Stimulated activated naive B cell treated with anti-CD40 and anti-IgM and Interleukin-4, amounts not matched to agents 10 μg/mL and 1 μg/mL and 100 μg/mL, for 72 hours (primary cell): ENCODE results near the gene TMX3.

Experiments used
- ATAC-seq, 2 donors: fragments of 150-1000 bp; cut with Tn5 transposase; replicated peaks; 2 replicates each; pipeline ENCODE4 v1.10.0; 2021; ENCODE audit warnings: moderate library complexity in 1 of 2
- DNase-seq: peaks from one replicate; pipeline ENCODE4 v3.0.0; 2021
- H3K27ac Mint-ChIP-seq: one replicate; pipeline ENCODE4 v1.8.0; 2022; ENCODE audit warnings: mild to moderate bottlenecking, mixed read lengths
- H3K27me3 Mint-ChIP-seq, 2 donors: one replicate each; pipeline ENCODE4 v1.8.0; 2022; ENCODE audit warnings: mixed read lengths in 2 of 2
- H3K36me3 Mint-ChIP-seq, 2 donors: one replicate each; pipeline ENCODE4 v1.8.0; 2022; ENCODE audit warnings: mixed read lengths in 2 of 2, mild to moderate bottlenecking in 1 of 2
- H3K4me1 Mint-ChIP-seq, 2 donors: one replicate each; pipeline ENCODE4 v1.8.0; 2022; ENCODE audit warnings: mixed read lengths in 2 of 2, mild to moderate bottlenecking in 1 of 2
- H3K4me3 Mint-ChIP-seq, 2 donors: one replicate each; pipeline ENCODE4 v1.8.0; 2022; ENCODE audit warnings: mild to moderate bottlenecking in 2 of 2, mixed read lengths in 2 of 2, moderate library complexity in 1 of 2
- H3K9me3 Mint-ChIP-seq, 2 donors: one replicate each; pipeline ENCODE4 v1.8.0; 2022; ENCODE audit warnings: mixed read lengths in 2 of 2, mild to moderate bottlenecking in 1 of 2

Gene TMX3

DNA sequence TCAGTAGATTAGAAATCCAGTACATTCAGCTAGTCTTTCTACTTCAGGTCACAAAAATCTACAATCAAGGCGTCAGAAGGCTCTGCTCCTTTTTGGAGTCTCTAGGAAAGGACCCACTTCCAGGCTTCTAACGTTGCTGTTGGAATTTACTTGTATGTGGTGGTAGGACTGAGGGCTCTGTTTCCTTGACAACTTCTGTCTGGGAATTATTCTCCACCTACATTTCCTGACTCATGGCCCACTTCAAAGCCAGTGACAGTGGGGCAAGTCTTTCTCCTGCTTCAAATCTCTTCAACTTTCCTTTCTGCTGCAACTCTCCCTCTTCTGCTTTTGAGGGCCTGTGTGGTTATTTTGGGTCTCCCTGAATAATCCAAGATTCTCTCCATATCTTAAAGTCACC lies 10.4 kb upstream of the TMX3 start:
- DNase-seq (no peak), ATAC-seq (no peak)
- peaks cover 7 to 8% of the 10 kb centered on the region in 2 donors for H3K9me3 Mint-ChIP-seq
- H3K36me3 Mint-ChIP-seq: peaks cover 2 to 14% of the 10 kb centered on the region in 2 donors
- H3K27me3 Mint-ChIP-seq: peaks cover 0 to 5% of the 10 kb centered on the region in 2 donors
- H3K4me1 Mint-ChIP-seq: peaks cover 15 to 26% of the 10 kb centered on the region in 2 donors
- no peak overlapping the region for H3K4me3 Mint-ChIP-seq
- H3K27ac Mint-ChIP-seq: no peak overlapping the region

DNA sequence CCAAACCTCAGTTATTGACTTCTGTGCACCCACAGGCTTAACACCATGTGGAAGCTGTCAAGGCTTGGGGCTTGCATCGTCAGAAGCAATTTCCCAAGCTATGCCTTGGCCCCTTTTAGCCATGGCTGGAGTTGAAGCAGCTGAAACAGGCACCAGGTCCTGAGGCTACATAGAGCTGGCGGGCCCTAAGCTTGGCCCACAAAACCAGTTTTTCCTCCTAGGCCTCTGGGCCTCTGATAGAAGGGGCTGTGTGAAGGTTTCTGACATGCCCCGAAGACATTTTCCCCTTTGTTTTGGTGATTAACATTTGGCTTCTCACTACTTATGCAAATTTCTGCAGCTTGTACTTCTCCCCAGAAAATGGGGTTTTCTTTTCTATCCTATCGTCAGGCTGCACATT lies 9.1 kb upstream of the TMX3 start:
- DNase-seq (no peak), ATAC-seq (no peak)
- peaks cover 7 to 8% of the 10 kb centered on the region in 2 donors for H3K9me3 Mint-ChIP-seq
- H3K4me3 Mint-ChIP-seq: no peak overlapping the region
- peaks cover 15 to 26% of the 10 kb centered on the region in 2 donors for H3K4me1 Mint-ChIP-seq
- no peak overlapping the region for H3K27ac Mint-ChIP-seq
- no peaks in the 10 kb centered on the region for H3K27me3 Mint-ChIP-seq
- H3K36me3 Mint-ChIP-seq: peaks cover 4 to 19% of the 10 kb centered on the region in 2 donors

DNA sequence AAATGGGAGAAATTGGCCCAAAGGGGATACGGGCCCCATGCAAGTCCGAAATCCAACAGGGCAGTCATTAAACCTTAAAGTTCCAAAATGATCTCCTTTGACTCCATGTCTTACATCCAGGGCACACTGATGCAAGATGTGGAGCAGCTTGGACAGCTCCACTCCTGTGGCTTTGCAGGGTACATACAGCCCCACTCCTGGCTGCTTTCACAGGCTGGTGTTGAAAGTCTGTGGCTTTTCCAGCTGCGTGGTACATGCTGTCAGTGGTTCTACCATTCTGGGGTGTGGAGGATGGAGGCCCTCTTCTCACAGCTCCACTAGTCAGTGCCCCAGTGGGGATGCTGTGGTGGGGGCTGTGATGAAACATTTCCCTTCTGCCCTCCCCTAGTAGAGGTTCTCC lies 8.6 kb upstream of the TMX3 start:
- no peaks in the 10 kb centered on the region for H3K27me3 Mint-ChIP-seq
- no peak overlapping the region for H3K27ac Mint-ChIP-seq
- H3K9me3 Mint-ChIP-seq: peaks cover 7 to 8% of the 10 kb centered on the region in 2 donors
- DNase-seq (no peak), ATAC-seq (no peak)
- H3K36me3 Mint-ChIP-seq: peaks cover 4 to 19% of the 10 kb centered on the region in 2 donors
- H3K4me3 Mint-ChIP-seq: no peak overlapping the region
- H3K4me1 Mint-ChIP-seq: peaks cover 15 to 26% of the 10 kb centered on the region in 2 donors

DNA sequence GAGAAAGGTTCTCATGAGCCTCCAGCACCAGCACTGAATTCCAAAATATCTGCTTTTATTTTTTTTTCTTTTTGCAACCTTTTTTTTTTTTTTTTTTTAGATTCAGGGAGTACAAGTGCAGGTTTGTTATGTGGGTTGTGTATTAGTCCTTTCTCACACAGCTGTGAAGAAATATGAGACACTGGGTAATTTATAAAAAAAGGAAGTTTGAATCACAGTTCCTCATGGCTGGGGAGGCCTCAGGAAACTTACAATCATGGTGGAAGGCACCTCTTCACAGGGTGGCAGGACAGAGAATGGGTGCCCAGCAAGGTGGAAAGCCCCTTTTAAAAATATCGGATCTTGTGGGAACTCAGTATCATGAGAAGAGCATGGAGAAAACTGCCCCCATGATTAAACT lies 7.9 kb upstream of the TMX3 start:
- no peak overlapping the region for H3K4me3 Mint-ChIP-seq

DNA sequence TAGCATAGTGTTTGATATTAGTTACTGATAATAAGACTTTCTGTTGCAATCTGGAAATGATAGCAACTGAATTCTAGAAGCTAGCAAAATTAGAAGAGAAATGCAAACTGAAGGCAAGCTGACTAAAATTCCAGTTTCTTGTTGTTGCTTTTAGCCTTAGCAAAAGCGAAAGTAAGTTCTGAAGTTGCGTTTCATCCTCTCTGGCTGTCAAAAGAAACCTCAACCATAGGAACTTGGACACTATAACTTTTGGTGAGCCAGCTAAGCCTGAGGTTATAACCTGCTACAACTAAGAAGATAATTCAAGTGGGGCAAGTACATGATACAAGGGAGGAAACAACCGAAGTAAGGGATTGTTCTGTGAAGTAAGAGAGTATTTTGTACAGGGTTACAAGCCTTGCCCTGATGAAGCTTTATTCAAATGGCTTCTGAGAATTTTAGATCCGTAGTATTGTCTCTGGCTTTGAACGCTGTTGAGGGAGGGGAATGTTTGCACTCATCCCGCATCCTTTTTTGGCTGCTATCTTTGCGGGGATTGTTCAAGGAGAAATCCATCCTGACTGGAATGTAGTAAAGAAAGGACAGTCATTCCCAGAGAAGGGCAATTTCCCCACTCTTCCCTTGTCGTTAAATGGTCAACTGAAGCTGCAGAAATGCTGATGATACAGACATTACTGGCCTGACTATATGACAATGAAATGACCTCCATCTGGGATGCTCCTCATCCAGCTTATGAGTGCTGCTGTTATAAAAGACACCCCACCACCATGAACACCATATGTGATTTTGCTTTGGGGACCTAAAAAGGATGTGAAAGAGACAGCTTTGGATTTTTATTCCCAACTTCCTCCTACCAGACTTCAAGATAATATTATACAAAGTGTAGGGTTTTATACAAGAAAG lies 7.0 kb upstream of the TMX3 start:
- peak overlapping the region; percentile 51 for H3K27ac Mint-ChIP-seq
- ATAC-seq: peak; percentile 56 to 66
- peaks cover 15 to 26% of the 10 kb centered on the region in 2 donors for H3K4me1 Mint-ChIP-seq
- no peaks in the 10 kb centered on the region for H3K27me3 Mint-ChIP-seq
- no peak for DNase-seq
- peaks cover 7 to 8% of the 10 kb centered on the region in 2 donors for H3K9me3 Mint-ChIP-seq
- H3K36me3 Mint-ChIP-seq: peaks cover 4 to 19% of the 10 kb centered on the region in 2 donors
- H3K4me3 Mint-ChIP-seq: peak overlapping the region; percentile 76 to 79

More for the DNA sequence above, 7.9 kb upstream of the TMX3 start:
- Mint-ChIP-seq H3K27me3 (no peaks in the 10 kb centered on the region), H3K9me3 (peaks cover 7 to 8% of the 10 kb centered on the region in 2 donors), H3K27ac (no peak overlapping the region), H3K36me3 (peaks cover 4 to 19% of the 10 kb centered on the region in 2 donors), H3K4me1 (peaks cover 15 to 26% of the 10 kb centered on the region in 2 donors)
- DNase-seq (no peak), ATAC-seq (peak; percentile 58 to 63)

DNA sequence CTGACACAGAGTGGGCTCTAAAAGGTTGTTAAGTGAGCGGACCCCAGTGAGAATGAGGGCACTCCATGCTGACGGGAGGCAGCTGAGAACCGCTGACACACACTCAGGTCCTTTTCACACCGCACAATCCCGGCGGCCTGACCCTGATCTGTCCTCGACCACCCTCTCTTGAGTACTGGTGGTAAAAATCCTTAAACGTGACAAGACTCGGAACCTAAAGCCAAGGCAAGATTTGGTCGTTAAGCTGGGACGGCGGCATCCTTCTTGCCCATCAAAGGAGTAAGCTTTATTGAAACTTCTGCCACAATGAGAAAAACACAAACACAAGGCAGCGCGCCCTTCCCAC lies 569 bp downstream of the TMX3 start:
- peak; percentile 10 to 13 for ATAC-seq
- DNase-seq: no peak
- H3K4me1 Mint-ChIP-seq: peaks cover 14 to 26% of the 10 kb centered on the region in 2 donors
- no peaks in the 10 kb centered on the region for H3K9me3 Mint-ChIP-seq
- peak overlapping the region; percentile 91 to 92 for H3K4me3 Mint-ChIP-seq
- peaks cover 11% of the 10 kb centered on the region in 2 donors for H3K36me3 Mint-ChIP-seq
- H3K27ac Mint-ChIP-seq: peak overlapping the region; percentile 95
- no peaks in the 10 kb centered on the region for H3K27me3 Mint-ChIP-seq

DNA sequence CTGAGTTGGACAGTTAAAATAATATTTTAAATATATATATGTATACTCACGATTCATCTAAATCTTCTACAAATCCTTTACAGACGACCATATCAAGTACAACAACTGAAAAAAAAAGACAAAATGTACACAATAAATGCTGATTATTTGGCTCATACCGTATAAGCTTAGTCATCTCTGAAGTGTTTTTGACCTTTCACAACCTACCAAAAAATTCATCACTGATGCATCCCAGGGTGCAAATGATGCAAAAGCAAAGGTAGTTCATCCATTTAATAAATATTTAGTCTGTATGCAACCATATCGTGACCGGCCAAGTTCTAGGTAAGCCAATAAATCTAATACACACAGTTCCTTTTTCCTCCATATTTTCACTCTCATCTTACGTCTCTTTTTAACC lies 1.1 kb downstream of the TMX3 start:
- Mint-ChIP-seq H3K9me3 (no peaks in the 10 kb centered on the region), H3K36me3 (peaks cover 12 to 13% of the 10 kb centered on the region in 2 donors), H3K27me3 (no peaks in the 10 kb centered on the region), H3K27ac (peak overlapping the region; percentile 95), H3K4me3 (peak overlapping the region; percentile 91 to 92), H3K4me1 (peaks cover 15 to 28% of the 10 kb centered on the region in 2 donors)
- no peak for ATAC-seq
- DNase-seq: no peak

DNA sequence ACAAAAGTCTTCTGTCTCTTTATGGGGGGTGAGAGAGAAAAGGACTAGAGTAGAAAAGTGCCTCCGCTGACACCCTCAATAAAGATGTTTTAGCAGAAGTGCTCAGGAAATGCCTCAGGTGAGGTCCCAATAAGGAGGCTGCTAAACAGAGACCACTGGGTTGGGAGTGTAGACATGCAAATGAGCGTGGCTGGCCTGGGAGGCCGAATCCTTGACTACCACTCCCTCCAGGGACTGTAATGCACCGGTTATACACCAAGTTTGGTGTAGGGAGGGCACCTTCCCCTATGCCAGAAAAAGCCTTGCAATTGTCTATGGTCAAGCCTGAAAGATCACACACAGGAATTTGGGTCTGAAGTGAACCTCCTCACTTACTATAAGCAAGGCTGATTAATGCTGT lies 1.8 kb downstream of the TMX3 start:
- no peak for DNase-seq
- H3K27me3 Mint-ChIP-seq: no peaks in the 10 kb centered on the region
- H3K27ac Mint-ChIP-seq: peak overlapping the region; percentile 59
- H3K4me1 Mint-ChIP-seq: peaks cover 15 to 28% of the 10 kb centered on the region in 2 donors
- peak overlapping the region; percentile 57 to 67 for H3K4me3 Mint-ChIP-seq
- peaks cover 16 to 18% of the 10 kb centered on the region in 2 donors for H3K36me3 Mint-ChIP-seq
- no peak for ATAC-seq
- no peaks in the 10 kb centered on the region for H3K9me3 Mint-ChIP-seq

DNA sequence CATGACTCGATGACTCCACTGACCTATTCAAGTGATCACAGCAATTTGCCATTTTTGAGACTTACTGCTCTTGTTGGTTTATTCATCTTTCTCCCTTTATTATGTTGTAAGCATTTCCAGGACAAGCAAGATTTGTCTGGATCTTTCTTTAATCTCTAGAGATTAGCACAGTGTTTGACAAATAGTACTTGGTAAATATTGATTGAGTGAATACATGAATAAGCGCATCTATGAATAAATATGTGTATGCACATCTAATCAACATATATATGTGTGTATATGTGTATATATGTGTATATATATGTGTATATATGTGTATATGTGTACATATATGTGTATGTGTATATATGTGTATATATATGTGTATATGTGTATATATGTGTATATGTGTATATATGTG lies 7.3 kb downstream of the TMX3 start:
- no peaks in the 10 kb centered on the region for H3K9me3 Mint-ChIP-seq
- ATAC-seq (no peak), DNase-seq (no peak)
- no peak overlapping the region for H3K27ac Mint-ChIP-seq
- H3K27me3 Mint-ChIP-seq: no peaks in the 10 kb centered on the region
- H3K4me3 Mint-ChIP-seq: no peak overlapping the region
- H3K36me3 Mint-ChIP-seq: peaks cover 37 to 45% of the 10 kb centered on the region in 2 donors
- peaks cover 10 to 27% of the 10 kb centered on the region in 2 donors for H3K4me1 Mint-ChIP-seq

DNA sequence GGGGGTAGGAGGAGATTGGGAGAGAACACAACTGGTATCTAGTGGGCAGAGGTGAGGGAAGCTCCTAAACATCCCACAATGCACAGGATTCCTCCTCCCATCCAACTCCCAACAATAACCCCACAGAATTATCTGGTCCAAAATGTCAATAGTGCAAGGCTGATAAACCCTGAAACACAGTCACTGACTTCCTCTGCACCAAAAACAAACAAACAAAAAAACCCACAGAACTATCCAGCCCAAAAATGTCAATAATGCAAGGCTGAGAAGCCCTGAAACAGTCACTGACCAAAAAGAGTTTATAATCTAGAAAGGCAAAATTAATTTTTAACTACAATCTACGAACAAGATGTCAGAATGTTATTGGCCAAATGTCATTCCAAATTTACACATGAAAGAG lies 9.8 kb downstream of the TMX3 start:
- H3K27me3 Mint-ChIP-seq: no peaks in the 10 kb centered on the region
- no peak for ATAC-seq
- H3K4me3 Mint-ChIP-seq: no peak overlapping the region
- no peak overlapping the region for H3K27ac Mint-ChIP-seq
- DNase-seq: no peak
- H3K4me1 Mint-ChIP-seq: peaks cover 11 to 28% of the 10 kb centered on the region in 2 donors
- peaks cover 37 to 53% of the 10 kb centered on the region in 2 donors for H3K36me3 Mint-ChIP-seq
- H3K9me3 Mint-ChIP-seq: no peaks in the 10 kb centered on the region

DNA sequence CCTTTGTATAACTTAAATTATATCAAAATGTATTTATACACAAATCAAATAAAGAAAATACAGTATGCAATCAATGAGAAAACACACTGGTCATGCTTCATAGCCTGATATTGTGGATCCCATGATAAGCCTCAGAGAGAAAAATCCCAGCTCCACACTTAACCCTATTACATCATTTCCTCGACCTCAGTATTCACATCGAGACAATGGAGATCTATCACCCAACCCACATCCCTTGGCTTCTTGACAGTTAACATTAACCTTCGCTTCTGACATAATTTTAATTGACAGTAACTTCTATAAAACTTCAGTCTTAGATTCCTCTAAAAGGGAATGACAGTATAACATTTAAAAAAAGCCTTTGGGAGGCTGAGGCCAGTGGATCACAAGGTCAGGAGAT lies 11.6 kb downstream of the TMX3 start:
- Mint-ChIP-seq H3K27ac (no peak overlapping the region), H3K36me3 (peaks cover 30 to 49% of the 10 kb centered on the region in 2 donors), H3K4me1 (peaks cover 8 to 22% of the 10 kb centered on the region in 2 donors), H3K4me3 (no peak overlapping the region), H3K9me3 (no peaks in the 10 kb centered on the region), H3K27me3 (no peaks in the 10 kb centered on the region)
- DNase-seq: no peak
- ATAC-seq: no peak

DNA sequence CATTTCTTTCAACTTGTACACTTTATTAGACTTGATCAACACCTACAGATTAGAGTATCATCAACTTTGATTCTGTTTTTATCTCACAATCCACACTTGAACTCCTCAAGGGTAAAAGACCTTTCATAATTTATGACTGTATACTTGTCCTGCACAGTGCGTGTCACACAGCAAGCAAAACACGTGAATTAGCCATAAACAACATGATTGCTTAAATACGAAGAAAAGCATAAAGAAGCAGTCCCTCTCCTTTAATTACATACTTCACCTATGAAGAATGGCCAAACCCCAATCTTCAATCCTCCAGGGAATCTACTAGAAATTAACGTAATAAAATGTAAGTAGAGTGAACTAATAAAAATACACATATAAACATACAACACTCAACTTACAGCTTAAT lies 13.6 kb downstream of the TMX3 start:
- H3K36me3 Mint-ChIP-seq: peaks cover 28 to 47% of the 10 kb centered on the region in 2 donors
- no peaks in the 10 kb centered on the region for H3K27me3 Mint-ChIP-seq
- peaks cover 8 to 18% of the 10 kb centered on the region in 2 donors for H3K4me1 Mint-ChIP-seq
- H3K27ac Mint-ChIP-seq: no peak overlapping the region
- DNase-seq (no peak), ATAC-seq (no peak)
- H3K4me3 Mint-ChIP-seq: no peak overlapping the region
- H3K9me3 Mint-ChIP-seq: no peaks in the 10 kb centered on the region

DNA sequence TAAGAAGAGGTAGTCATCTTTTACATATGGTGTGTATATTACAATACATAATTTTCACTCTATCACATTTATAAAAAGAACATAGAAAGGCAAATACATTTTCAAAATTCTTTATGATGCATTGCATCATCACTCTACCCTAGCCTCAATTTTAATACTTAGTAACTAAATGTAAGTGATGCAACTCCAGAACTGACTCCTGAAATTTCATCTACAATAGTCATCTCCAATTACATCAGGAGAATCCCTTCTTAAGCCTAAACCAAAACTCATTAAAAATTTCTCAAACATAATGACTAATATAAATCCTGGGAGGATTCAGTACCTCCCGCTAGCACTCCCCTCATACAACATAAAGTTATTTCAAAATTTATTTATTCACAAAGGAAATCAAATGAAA lies 15.9 kb downstream of the TMX3 start:
- no peak overlapping the region for H3K4me3 Mint-ChIP-seq
- no peaks in the 10 kb centered on the region for H3K27me3 Mint-ChIP-seq
- H3K4me1 Mint-ChIP-seq: peaks cover 4 to 5% of the 10 kb centered on the region in 2 donors
- ATAC-seq (no peak), DNase-seq (no peak)
- H3K9me3 Mint-ChIP-seq: no peaks in the 10 kb centered on the region
- H3K27ac Mint-ChIP-seq: no peak overlapping the region
- peaks cover 33 to 49% of the 10 kb centered on the region in 2 donors for H3K36me3 Mint-ChIP-seq

DNA sequence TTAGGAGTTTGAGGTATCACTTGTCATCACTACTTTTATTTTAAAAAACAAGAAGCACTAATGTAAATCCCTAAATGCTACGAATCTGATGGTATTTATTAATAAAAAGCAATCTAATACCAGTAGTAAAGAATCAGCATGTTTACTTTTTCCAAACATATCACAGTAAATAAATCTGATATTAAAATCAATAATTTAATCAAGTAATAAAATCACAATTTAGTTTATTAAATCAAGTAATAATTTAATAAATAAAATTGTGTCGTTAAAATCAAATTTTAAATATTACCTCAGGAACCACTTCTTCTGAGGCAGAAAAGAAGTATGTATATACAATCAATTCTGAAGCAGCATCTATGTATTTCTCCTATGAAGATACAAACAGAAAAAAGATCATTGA lies 18.0 kb downstream of the TMX3 start:
- no peaks in the 10 kb centered on the region for H3K9me3 Mint-ChIP-seq
- DNase-seq (no peak), ATAC-seq (no peak)
- peaks cover 38 to 47% of the 10 kb centered on the region in 2 donors for H3K36me3 Mint-ChIP-seq
- H3K4me1 Mint-ChIP-seq: no peaks in the 10 kb centered on the region
- H3K4me3 Mint-ChIP-seq: no peak overlapping the region
- H3K27ac Mint-ChIP-seq: no peak overlapping the region
- no peaks in the 10 kb centered on the region for H3K27me3 Mint-ChIP-seq

DNA sequence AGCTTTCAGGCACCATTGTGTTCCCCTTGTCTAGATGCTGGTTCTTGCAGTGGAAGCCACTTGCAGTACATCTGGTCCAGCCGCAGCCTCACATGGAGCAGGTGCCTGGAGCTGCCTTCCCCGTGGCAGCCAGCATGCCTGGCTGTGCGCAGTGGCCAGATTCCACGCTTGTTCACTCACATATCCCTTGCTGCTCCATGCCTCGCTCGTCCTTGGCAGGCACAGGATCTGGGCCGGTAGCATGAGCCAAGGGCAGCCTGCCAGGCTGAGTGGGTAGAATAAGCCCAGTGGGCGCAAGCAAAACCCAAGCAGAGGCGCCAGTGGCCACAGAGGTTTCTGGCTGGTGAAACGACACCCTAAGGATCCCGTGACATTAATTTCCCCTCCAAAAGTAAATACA lies 20.6 kb downstream of the TMX3 start:
- H3K27ac Mint-ChIP-seq: no peak overlapping the region
- DNase-seq: no peak
- no peaks in the 10 kb centered on the region for H3K9me3 Mint-ChIP-seq
- H3K4me1 Mint-ChIP-seq: no peaks in the 10 kb centered on the region
- peaks cover 39 to 41% of the 10 kb centered on the region in 2 donors for H3K36me3 Mint-ChIP-seq
- H3K27me3 Mint-ChIP-seq: no peaks in the 10 kb centered on the region
- H3K4me3 Mint-ChIP-seq: no peak overlapping the region
- ATAC-seq: no peak
